ENCODE measurements around the gene NKRF.
A peak's percentile ranks its signal among the peaks of the same experiment; 100 is the strongest.

The NKRF gene

DNA sequence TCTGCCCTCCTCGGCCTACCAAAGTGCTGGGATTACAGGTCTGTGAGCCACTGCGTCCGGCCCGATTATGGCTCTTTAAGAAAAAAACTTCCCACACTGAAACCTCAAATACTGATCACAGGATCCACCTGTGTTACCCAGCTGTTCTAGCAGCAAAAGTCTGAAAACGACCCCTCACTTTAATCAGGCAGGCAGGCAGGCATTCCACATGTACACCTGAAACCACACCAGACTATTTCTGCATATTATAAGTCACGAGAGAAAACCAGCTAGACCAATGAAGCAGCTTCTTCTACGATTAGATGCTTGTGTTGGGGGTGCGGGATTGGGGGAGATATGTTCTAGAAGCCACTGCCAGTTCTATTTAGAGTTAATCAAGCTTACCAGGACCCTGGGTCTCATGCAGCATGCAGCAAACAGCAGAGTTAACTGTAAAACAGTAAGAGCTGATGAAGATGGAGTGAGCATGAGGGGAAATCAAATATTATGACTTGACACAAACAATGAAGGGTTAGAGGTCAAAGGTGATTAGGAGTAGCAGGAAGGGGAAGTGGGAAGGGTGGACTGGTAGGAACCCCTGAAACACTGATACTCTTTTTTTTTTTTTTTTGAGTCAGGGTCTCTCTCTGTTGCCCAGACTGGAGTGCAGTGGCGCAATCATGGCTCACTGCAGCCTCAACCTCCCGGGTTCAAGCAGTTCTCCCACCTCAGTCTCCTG is 18.9 kb upstream of the NKRF start:
- peaks cover 21% of the 10 kb centered on the region for H3K36me3 Mint-ChIP-seq
- ATAC-seq: no peak
- no peaks in the 10 kb centered on the region for H3K27me3 Mint-ChIP-seq
- no peak overlapping the region for H3K4me3 Mint-ChIP-seq
- H3K9me3 Mint-ChIP-seq: no peaks in the 10 kb centered on the region
- no peak overlapping the region for H3K27ac Mint-ChIP-seq
- peaks cover 5% of the 10 kb centered on the region for H3K4me1 Mint-ChIP-seq

DNA sequence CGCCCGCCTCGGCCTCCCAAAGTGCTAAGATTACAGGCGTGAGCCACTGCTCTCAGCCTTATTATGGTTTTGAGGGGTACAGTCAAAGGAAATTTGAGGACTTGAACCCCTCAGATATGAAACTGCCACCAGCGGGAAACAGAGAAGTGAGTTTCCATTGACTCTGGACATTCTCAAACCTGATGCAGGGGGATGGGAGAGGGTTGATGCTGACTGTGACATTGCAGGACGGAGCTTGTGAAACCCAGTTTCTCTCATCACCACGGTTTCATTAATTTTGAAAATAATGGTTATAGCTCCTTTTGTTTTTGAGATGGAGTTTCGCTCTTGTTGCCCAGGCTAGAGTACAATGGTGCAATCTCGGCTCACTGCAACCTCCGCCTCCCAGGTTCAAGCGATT is 18.2 kb upstream of the NKRF start:
- H3K27me3 Mint-ChIP-seq: no peaks in the 10 kb centered on the region
- H3K36me3 Mint-ChIP-seq: peaks cover 24% of the 10 kb centered on the region
- no peak for ATAC-seq
- no peak overlapping the region for H3K27ac Mint-ChIP-seq
- H3K9me3 Mint-ChIP-seq: no peaks in the 10 kb centered on the region
- H3K4me1 Mint-ChIP-seq: peaks cover 12% of the 10 kb centered on the region
- H3K4me3 Mint-ChIP-seq: no peak overlapping the region

DNA sequence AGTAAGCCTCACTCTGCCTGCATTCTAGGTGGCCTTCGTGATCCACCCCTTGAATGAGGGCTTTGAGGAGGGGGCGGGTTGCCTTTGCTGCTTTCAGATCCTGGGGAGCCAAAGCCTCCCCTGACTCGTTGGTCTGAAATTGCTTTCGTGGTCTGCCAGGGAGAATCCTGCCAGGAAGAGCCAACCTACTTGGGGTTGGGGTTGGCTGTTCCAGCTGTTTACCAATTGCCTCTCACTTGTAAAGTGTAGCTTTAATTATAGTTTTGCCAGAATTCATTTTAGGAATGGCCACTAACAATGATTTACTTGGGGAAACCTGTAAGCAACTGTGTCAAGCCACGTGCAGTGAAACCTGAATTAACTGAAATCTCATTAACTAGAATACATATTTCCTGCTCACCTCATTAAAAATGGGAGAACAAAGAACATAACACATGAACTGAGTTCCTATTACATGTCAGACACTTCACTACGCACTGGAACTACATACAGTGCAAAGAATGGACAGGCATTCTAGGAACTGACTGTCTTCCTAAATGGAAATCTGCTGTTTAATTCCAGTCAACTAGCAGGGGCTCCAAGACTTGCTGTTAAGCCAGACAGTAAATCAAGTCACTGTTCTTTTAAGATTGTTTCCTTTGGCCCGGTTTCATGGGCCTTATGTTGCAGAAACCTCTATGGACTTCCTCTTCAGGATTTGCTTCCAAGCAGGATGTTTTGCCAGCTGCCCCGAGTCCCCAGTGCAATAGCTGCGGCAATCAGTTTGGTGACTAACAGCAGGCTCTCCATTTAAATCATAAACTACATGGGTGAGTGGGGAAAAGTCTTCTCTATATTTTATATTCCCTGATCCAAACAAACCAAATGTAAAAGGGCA is 16.4 kb upstream of the NKRF start:
- Mint-ChIP-seq H3K27ac (no peak overlapping the region), H3K27me3 (no peaks in the 10 kb centered on the region), H3K36me3 (peaks cover 17% of the 10 kb centered on the region), H3K9me3 (no peaks in the 10 kb centered on the region), H3K4me3 (no peak overlapping the region), H3K4me1 (peaks cover 30% of the 10 kb centered on the region)
- no peak for ATAC-seq

DNA sequence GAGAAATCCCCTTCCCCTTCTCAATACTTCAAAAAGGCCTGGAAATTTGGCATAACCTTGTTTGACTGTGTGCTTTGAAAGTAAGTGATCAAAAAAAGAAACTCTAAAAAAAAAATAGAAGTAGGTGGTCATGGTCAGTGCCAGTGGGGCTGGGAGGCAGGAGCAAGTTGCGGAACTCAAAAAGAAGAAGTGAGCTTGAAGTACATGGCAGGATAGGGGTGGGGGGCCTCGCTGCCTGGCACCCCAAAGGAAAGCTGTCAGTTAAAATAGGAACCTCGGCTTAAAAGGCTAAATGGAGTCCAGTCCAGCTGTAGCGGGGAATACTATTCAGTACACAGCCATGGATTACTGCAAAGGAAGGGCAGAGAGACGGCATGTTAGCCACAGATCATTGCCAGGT is 12.2 kb upstream of the NKRF start:
- ATAC-seq: peak; percentile 80
- H3K4me3 Mint-ChIP-seq: peak overlapping the region; percentile 54
- H3K4me1 Mint-ChIP-seq: peaks cover 46% of the 10 kb centered on the region
- H3K9me3 Mint-ChIP-seq: no peaks in the 10 kb centered on the region
- peaks cover 12% of the 10 kb centered on the region for H3K36me3 Mint-ChIP-seq
- H3K27ac Mint-ChIP-seq: peak overlapping the region; percentile 86
- no peaks in the 10 kb centered on the region for H3K27me3 Mint-ChIP-seq

DNA sequence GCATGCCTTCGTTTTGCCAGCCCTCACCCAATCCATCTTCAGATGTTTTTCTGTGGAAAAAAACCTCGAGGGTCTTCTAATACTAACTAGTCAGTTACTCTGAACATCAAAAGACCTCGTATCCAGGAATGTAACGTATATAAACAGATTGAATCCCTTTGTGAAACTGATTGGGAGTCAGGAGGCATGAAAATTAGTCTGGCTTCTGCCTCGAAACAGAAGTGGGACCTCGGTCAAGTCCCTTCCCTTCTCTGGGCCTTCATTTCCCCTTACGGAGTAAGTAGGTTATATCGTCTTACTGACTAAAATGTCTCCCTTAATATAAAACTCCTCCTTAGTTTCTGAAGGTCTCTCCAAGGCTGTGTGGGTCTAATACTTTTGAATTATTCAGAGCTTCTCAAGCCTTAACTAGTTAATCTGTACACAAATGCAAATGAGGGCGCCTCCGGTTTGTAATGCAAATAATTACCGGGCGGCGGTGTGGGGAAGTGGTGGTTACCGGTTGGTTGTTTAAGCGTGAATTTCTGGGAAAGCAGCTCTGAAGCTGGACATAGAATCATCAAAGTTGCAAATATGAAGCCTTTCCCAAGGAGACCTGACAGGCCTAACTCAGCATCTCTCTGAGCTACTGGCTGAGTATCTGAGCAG is 11.4 kb upstream of the NKRF start:
- peak overlapping the region; percentile 54 for H3K4me3 Mint-ChIP-seq
- no peaks in the 10 kb centered on the region for H3K27me3 Mint-ChIP-seq
- peak; percentile 65 for ATAC-seq
- peaks cover 48% of the 10 kb centered on the region for H3K4me1 Mint-ChIP-seq
- H3K27ac Mint-ChIP-seq: peak overlapping the region; percentile 86
- H3K9me3 Mint-ChIP-seq: no peaks in the 10 kb centered on the region
- peaks cover 12% of the 10 kb centered on the region for H3K36me3 Mint-ChIP-seq

DNA sequence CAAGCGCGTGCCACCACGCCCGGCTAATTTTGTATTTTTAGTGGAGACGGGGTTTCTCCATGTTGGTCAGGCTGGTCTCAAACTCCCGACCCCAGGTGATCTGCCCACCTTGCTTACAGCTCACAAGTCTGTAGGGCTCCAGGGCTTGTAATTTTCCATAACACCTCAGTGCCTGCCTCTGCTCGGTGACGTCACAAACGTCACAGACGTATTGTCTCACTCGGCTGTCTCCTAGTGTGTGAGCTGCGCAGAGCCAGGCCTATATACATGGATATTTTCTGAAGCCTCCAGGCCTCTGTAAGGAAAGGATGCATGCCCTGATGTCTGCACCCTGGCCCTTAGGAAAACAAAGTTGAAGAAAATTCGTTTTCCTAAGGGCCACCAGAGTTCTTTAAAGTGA is 8.6 kb upstream of the NKRF start:
- Mint-ChIP-seq H3K4me3 (no peak overlapping the region), H3K9me3 (no peaks in the 10 kb centered on the region), H3K4me1 (peaks cover 51% of the 10 kb centered on the region), H3K27ac (no peak overlapping the region), H3K27me3 (no peaks in the 10 kb centered on the region), H3K36me3 (peaks cover 11% of the 10 kb centered on the region)
- no peak for ATAC-seq

DNA sequence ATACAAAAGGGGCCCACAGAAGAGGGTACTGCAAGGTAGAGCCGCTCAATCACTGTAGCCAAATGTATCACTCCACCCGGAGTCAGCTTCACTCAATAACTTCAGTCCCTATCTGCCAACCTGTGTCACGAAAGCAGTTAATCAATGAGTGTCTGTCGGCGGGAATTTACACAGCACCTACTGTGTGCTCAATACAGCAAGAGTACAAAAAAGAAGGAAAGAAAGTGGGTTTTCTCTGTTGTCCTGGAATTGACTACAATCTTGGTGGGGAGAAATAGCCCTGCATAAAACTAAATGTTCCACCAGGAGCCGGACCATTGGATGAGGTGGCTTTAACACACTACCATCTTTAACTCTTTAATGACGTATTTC is 780 bp upstream of the NKRF start:
- H3K4me3 Mint-ChIP-seq: peak overlapping the region; percentile 83
- ATAC-seq: no peak
- H3K27ac Mint-ChIP-seq: peak overlapping the region; percentile 98
- no peaks in the 10 kb centered on the region for H3K9me3 Mint-ChIP-seq
- H3K4me1 Mint-ChIP-seq: peaks cover 26% of the 10 kb centered on the region
- no peaks in the 10 kb centered on the region for H3K36me3 Mint-ChIP-seq
- no peaks in the 10 kb centered on the region for H3K27me3 Mint-ChIP-seq

DNA sequence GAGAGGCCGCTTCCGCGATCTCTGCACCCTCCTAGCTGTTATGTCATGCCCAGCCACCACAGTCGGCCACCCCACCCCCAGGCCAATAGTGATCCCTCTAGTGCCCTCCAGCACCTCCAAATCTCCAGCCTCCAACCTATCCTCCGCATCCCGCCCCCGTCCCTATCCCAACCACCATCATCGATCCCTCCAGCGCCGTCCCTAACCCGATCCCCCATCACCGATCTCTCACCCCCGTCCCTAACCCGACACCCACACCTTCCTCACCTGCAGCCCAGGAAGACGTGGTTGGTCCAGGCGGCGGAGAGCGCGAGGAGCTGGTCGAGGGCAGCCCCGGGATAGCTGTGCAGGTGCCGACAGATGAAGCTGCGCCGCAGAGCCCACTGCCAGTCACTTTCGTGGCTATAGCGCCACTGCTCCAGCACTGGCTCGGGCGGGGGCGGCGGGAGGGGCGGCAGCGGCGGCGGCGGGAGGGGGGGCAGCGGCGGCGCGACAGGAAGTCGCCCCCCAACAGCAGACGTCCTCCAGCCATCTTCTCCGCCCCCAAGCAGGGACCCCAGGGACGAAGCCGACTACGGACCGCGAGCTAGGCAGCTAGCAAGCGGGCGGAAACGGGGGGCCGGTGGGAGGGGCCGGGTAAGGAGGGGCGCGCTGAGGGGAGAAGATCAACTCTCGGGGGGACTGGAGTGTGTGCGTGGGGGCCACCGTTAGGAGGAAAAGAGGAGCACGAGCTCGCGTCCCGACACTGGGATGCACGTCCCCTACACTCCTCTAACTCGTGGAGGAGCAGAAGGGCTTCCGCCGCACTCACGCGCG is 552 bp downstream of the NKRF start:
- Mint-ChIP-seq H3K4me1 (peaks cover 29% of the 10 kb centered on the region), H3K27me3 (no peaks in the 10 kb centered on the region), H3K27ac (peak overlapping the region; percentile 98), H3K9me3 (no peaks in the 10 kb centered on the region), H3K4me3 (peak overlapping the region; percentile 83), H3K36me3 (no peaks in the 10 kb centered on the region)
- peak; percentile 79 for ATAC-seq

DNA sequence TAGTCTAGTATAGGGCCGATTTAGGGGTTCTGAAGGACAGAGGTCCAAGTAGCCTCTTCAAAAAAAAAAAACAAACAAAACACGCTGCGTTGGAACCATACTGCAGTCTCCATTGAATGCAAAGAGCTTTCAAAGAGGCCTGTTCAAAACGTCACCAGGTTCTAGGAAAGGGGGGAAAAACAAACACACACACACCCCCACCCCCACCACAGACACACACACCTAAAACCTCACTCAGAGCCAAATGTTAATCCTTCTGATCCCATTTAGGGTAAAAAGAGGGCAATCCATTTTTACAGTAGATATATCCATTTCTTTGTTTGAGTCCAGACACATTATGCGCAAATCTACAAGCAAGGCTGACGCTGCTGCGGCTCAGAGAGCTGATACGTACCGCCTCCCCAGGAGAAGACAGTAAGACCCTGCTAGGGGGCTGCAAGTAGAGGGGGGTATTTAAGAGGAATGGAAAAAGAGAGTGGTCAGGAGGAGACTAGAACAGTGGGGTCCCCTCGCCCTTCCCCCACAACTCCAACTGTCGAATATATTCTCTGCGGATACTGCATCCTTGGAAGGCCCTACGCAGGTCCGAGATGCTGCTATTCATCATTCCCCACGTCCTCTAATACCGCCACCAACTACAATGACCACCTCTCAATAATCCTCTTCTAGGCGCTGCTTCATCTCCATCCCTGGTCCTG is 1.3 kb downstream of the NKRF start:
- Mint-ChIP-seq H3K4me1 (peaks cover 24% of the 10 kb centered on the region), H3K4me3 (peak overlapping the region; percentile 83)

DNA sequence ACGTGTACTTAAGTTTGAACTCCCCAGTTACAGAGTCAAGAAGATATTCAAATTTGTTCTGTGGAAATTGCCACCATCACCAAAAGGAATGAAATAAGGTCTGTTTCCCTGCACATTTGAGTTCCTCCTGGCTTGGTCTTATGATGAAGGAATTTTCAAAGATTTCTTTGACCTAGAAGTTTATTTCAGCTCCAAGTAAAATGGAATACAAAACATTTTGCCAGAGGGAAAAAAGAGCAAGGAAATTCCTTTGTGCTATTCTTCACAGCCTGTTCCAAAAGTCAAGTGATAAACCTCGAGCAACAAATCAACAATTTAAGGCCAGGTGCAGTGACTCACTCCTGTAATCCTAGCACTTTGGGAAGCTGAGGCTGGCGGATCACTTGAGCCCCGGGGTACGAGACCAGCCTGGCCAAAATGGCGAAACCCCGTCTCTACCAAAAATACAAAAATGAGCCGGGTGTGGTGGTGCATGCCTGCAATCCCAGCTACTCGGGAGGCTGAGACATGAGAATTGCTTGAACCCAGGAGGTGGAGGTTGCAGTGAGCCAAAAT is 3.4 kb downstream of the NKRF start:
- Mint-ChIP-seq H3K9me3 (no peaks in the 10 kb centered on the region), H3K4me1 (peaks cover 29% of the 10 kb centered on the region), H3K27me3 (no peaks in the 10 kb centered on the region), H3K27ac (peak overlapping the region; percentile 42), H3K4me3 (no peak overlapping the region), H3K36me3 (no peaks in the 10 kb centered on the region)
- no peak for ATAC-seq

More for the DNA sequence above, 1.3 kb downstream of the NKRF start:
- Mint-ChIP-seq H3K27me3 (no peaks in the 10 kb centered on the region), H3K36me3 (no peaks in the 10 kb centered on the region), H3K27ac (peak overlapping the region; percentile 98), H3K9me3 (no peaks in the 10 kb centered on the region)
- no peak for ATAC-seq

DNA sequence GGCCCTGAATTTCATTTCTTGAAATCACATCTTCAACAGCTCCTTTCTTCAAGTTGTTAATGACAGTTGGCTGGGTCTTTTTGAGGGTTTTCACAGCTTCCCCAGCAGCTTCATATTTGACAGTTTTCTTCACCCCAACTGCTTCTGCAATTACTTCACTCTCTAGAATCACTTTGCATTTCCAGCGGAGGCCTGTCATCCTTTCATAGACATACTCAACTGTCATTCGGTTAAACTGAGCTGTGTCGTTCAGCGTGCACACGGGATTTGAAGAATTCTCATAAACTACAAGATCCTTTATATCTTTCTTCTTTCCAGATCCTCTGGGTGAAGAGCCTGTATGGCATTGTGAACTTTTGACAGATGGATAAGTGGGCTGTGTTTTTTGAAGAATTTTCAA is 16.4 kb downstream of the NKRF start:
- no peaks in the 10 kb centered on the region for H3K9me3 Mint-ChIP-seq
- no peak overlapping the region for H3K4me3 Mint-ChIP-seq
- H3K36me3 Mint-ChIP-seq: peaks cover 7% of the 10 kb centered on the region
- H3K4me1 Mint-ChIP-seq: no peaks in the 10 kb centered on the region
- no peaks in the 10 kb centered on the region for H3K27me3 Mint-ChIP-seq
- no peak for ATAC-seq
- no peak overlapping the region for H3K27ac Mint-ChIP-seq

DNA sequence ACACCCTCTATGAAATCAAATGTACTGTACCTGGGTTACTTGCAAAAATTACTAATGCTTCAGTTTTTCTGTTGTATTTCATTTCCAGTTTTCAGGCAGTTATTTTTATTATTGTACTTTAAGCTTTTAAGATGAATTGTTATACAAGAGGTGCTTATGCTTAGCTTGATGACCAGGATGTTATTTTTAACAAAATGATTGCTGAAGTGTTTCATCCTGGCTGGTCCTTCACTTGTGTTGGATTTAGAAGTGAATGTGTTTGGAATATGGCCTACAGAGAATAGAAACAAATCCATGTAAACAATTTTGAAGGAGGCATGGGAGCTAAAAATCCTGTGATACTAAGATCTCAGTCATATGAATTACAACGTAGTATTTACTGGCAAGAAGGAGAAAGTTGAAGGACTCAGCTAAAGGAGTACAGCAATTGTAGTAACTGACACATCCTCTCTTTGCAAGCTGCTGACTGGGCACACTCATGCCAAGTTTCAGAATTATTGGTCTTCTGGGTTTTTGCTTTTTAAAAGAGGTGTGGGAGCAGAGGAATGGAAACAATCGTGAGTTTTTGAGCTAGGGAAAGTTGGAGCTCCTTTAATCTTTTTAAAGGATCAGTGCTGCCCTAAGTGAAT is 22.7 kb downstream of the NKRF start:
- no peak overlapping the region for H3K4me3 Mint-ChIP-seq
- no peak overlapping the region for H3K27ac Mint-ChIP-seq
- H3K36me3 Mint-ChIP-seq: no peaks in the 10 kb centered on the region
- no peak for ATAC-seq
- no peaks in the 10 kb centered on the region for H3K9me3 Mint-ChIP-seq
- no peaks in the 10 kb centered on the region for H3K27me3 Mint-ChIP-seq
- H3K4me1 Mint-ChIP-seq: peaks cover 14% of the 10 kb centered on the region

DNA sequence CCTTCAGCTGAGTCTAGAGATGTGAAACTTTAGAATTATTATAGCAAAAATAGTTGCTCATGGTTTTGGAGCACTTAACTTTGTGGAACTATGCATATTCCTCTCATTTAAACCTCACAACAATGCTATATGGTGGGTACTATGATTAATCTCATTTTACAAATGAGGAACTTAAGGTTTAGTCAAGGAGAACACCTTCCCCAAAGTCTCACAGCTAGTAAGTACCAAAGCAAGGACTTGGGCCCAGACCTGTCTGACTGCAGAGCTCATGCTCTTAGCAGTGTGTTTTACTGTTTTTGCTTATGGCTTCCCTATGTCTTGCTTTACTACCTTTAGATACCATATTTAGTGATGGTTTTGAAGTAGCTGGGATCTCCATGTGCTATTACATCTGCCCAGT is 26.8 kb downstream of the NKRF start:
- no peaks in the 10 kb centered on the region for H3K9me3 Mint-ChIP-seq
- peak; percentile 90 for ATAC-seq
- peaks cover 14% of the 10 kb centered on the region for H3K4me1 Mint-ChIP-seq

More for the DNA sequence above, 26.8 kb downstream of the NKRF start:
- Mint-ChIP-seq H3K36me3 (no peaks in the 10 kb centered on the region), H3K4me3 (no peak overlapping the region), H3K27ac (no peak overlapping the region), H3K27me3 (no peaks in the 10 kb centered on the region)
